ENCODE measurements around the gene POLDIP3.

The POLDIP3 gene

GRCh38 chr22:42635531-42635930, 20.8 kb upstream of the POLDIP3 start:
- H3K27me3 ChIP-seq: no peaks in the 10 kb centered on the region
- H3K4me3 ChIP-seq (ENCODE audit: low read depth, low read length): no peak overlapping the region
- no peak for TF ChIP-seq CTCF (IDR thresholded peaks at IDR 0.05; ENCODE audit: low read depth, low read length)
- H3K9me3 ChIP-seq: no peaks in the 10 kb centered on the region
- H3K36me3 ChIP-seq: peaks cover 24% of the 10 kb centered on the region
- no peaks in the 10 kb centered on the region for H3K4me1 ChIP-seq
- DNase-seq: no peak

- no peak for TF ChIP-seq CTCF (IDR thresholded peaks at IDR 0.05; ENCODE audit: low read depth, low read length)
- Histone ChIP-seq H3K9me3 (no peaks in the 10 kb centered on the region), H3K36me3 (peaks cover 38% of the 10 kb centered on the region), H3K4me3 (ENCODE audit: low read depth, low read length) (no peak overlapping the region), H3K4me1 (no peaks in the 10 kb centered on the region), H3K27me3 (no peaks in the 10 kb centered on the region)
- DNase-seq: no peak
These were observed 18.3 kb upstream of the POLDIP3 start for GRCh38 chr22:42633013-42633412.

- Histone ChIP-seq H3K4me3 (ENCODE audit: low read depth, low read length) (no peak overlapping the region), H3K4me1 (no peaks in the 10 kb centered on the region), H3K27me3 (no peaks in the 10 kb centered on the region), H3K36me3 (peaks cover 47% of the 10 kb centered on the region), H3K9me3 (no peaks in the 10 kb centered on the region)
- peak; percentile 55 for TF ChIP-seq CTCF (IDR thresholded peaks at IDR 0.05; ENCODE audit: low read depth, low read length)
- peak; percentile 44 for DNase-seq
These were observed 17.4 kb upstream of the POLDIP3 start for GRCh38 chr22:42632096-42632495.

GRCh38 chr22:42630901-42631602, 16.4 kb upstream of the POLDIP3 start:
- no peak for TF ChIP-seq CTCF (IDR thresholded peaks at IDR 0.05; ENCODE audit: low read depth, low read length)
- Histone ChIP-seq H3K4me3 (ENCODE audit: low read depth, low read length) (no peak overlapping the region), H3K27me3 (no peaks in the 10 kb centered on the region), H3K36me3 (peaks cover 44% of the 10 kb centered on the region), H3K9me3 (no peaks in the 10 kb centered on the region), H3K4me1 (no peaks in the 10 kb centered on the region)
- no peak for DNase-seq

GRCh38 chr22:42630211-42630610, 15.5 kb upstream of the POLDIP3 start:
- H3K4me1 ChIP-seq: no peaks in the 10 kb centered on the region
- no peak overlapping the region for H3K4me3 ChIP-seq (ENCODE audit: low read depth, low read length)
- no peaks in the 10 kb centered on the region for H3K9me3 ChIP-seq
- TF ChIP-seq CTCF (IDR thresholded peaks at IDR 0.05; ENCODE audit: low read depth, low read length): no peak
- DNase-seq: no peak
- no peaks in the 10 kb centered on the region for H3K27me3 ChIP-seq
- H3K36me3 ChIP-seq: peaks cover 36% of the 10 kb centered on the region

- no peak overlapping the region for H3K4me3 ChIP-seq (ENCODE audit: low read depth, low read length)
- no peaks in the 10 kb centered on the region for H3K4me1 ChIP-seq
- TF ChIP-seq CTCF (IDR thresholded peaks at IDR 0.05; ENCODE audit: low read depth, low read length): no peak
- no peaks in the 10 kb centered on the region for H3K27me3 ChIP-seq
- H3K9me3 ChIP-seq: no peaks in the 10 kb centered on the region
- H3K36me3 ChIP-seq: peaks cover 33% of the 10 kb centered on the region
- DNase-seq: no peak
These were observed 13.3 kb upstream of the POLDIP3 start for GRCh38 chr22:42627981-42628380.

Data from BE2C (cell line).